ENCODE measurements around the gene MBOAT1.

DNA sequence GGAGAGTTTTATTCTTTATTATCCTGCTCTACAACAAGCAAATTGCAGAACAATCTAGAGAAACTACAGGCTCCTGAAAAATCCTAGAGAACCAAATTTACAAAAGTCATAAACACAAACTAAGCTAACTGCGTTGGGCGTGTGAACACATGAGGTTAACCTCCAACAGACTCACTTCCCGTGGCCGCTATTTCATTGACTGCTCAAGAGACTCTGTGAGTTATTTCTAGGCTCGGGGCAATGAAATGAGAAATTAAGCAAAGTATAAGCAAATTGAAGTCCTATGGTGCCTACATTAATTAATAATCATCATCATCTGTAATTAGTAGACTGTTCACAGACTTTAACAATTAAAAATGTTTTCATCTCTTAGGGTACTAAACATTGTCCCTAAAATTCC lies 100.0 kb downstream of the MBOAT1 start:
- TF ChIP-seq, protein P1, sequence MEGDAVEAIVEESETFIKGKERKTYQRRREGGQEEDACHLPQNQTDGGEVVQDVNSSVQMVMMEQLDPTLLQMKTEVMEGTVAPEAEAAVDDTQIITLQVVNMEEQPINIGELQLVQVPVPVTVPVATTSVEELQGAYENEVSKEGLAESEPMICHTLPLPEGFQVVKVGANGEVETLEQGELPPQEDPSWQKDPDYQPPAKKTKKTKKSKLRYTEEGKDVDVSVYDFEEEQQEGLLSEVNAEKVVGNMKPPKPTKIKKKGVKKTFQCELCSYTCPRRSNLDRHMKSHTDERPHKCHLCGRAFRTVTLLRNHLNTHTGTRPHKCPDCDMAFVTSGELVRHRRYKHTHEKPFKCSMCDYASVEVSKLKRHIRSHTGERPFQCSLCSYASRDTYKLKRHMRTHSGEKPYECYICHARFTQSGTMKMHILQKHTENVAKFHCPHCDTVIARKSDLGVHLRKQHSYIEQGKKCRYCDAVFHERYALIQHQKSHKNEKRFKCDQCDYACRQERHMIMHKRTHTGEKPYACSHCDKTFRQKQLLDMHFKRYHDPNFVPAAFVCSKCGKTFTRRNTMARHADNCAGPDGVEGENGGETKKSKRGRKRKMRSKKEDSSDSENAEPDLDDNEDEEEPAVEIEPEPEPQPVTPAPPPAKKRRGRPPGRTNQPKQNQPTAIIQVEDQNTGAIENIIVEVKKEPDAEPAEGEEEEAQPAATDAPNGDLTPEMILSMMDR (IDR thresholded peaks at IDR 0.05) = no peak
- TF ChIP-seq POLR2A (IDR thresholded peaks at IDR 0.05) (no peak), EP300 (IDR thresholded peaks at IDR 0.05) (no peak)
